HG03064 (cell line): ENCODE data around the gene DKK1.

Source experiments
- ATAC-seq: cut with Tn5 transposase; IDR thresholded peaks from one replicate; pipeline ENCODE4 v1.9.1; 2021; ENCODE audit warnings: low read depth; ENCODE audit not compliant: unreplicated experiment

Gene DKK1

GRCh38 chr10:52313933-52314821 lies at the start of gene DKK1:
Gene DKK1, plus strand, starts transcription at chr10:52314281. Its CDS starts 154 bp downstream, at chr10:52314435.
- no peak for ATAC-seq

GRCh38 chr10:52265131-52265926 lies 48.8 kb upstream of the DKK1 start:
- no peak for ATAC-seq

GRCh38 chr10:52266858-52267257 lies 47.2 kb upstream of the DKK1 start:
- ATAC-seq: no peak

- ATAC-seq: no peak
Measured at GRCh38 chr10:52268790-52269189, 45.3 kb upstream of the DKK1 start.

- ATAC-seq: no peak
Measured at GRCh38 chr10:52269233-52269632, 44.8 kb upstream of the DKK1 start.

GRCh38 chr10:52276163-52276562 lies 37.9 kb upstream of the DKK1 start:
- no peak for ATAC-seq

- no peak for ATAC-seq
Measured at GRCh38 chr10:52276986-52277385, 37.1 kb upstream of the DKK1 start.

GRCh38 chr10:52279546-52279945 lies 34.5 kb upstream of the DKK1 start:
- no peak for ATAC-seq

- no peak for ATAC-seq
Measured at GRCh38 chr10:52280051-52280450, 34.0 kb upstream of the DKK1 start.

- ATAC-seq: no peak
Measured at GRCh38 chr10:52283174-52283573, 30.9 kb upstream of the DKK1 start.

- ATAC-seq: no peak
Measured at GRCh38 chr10:52284416-52285013, 29.6 kb upstream of the DKK1 start.

GRCh38 chr10:52287866-52288265 lies 26.2 kb upstream of the DKK1 start:
- no peak for ATAC-seq

GRCh38 chr10:52297747-52298146 lies 16.3 kb upstream of the DKK1 start:
- no peak for ATAC-seq

- no peak for ATAC-seq
Measured at GRCh38 chr10:52300599-52301277, 13.3 kb upstream of the DKK1 start.

- peak; percentile 68 for ATAC-seq
Measured at GRCh38 chr10:52308251-52309031, 5.6 kb upstream of the DKK1 start.

GRCh38 chr10:52312942-52313255 lies 1.2 kb upstream of the DKK1 start:
- no peak for ATAC-seq

- no peak for ATAC-seq
Measured at GRCh38 chr10:52313256-52313932, 687 bp upstream of the DKK1 start.

GRCh38 chr10:52314822-52315552 lies 906 bp downstream of the DKK1 start:
- no peak for ATAC-seq

GRCh38 chr10:52316001-52316400 lies 1.9 kb downstream of the DKK1 start:
- no peak for ATAC-seq
